Trophoblast cell (in vitro differentiated cells and primary cell): ENCODE measurements around the gene MAN1A1.

Experiments
- DNase-seq, 2 donors: peaks; one replicate each; pipeline ENCODE4 v3.0.0-alpha.2; 2016
- H2AFZ ChIP-seq: 2 replicates; pipeline ENCODE4 v1.6.1; 2013; ENCODE audit warnings: low read length, moderate library complexity, mild to moderate bottlenecking; ENCODE audit not compliant: insufficient read depth, poor library complexity
- H2AK5ac ChIP-seq: 2 replicates; pipeline ENCODE4 v1.6.1; 2013; ENCODE audit warnings: mild to moderate bottlenecking, low read length
- H2BK120ac ChIP-seq: 2 replicates; pipeline ENCODE4 v1.6.1; 2013; ENCODE audit warnings: low read length, mild to moderate bottlenecking, moderate library complexity; ENCODE audit not compliant: insufficient read depth, poor library complexity
- H2BK12ac ChIP-seq: 2 replicates; pipeline ENCODE4 v1.6.1; 2013; ENCODE audit warnings: mild to moderate bottlenecking, low read length, moderate library complexity
- H2BK5ac ChIP-seq: 2 replicates; pipeline ENCODE4 v1.6.1; 2013; ENCODE audit warnings: low read length, low read depth, moderate library complexity, mild to moderate bottlenecking; ENCODE audit not compliant: poor library complexity
- H3K14ac ChIP-seq: 2 replicates; pipeline ENCODE4 v1.6.1; 2013; ENCODE audit warnings: mild to moderate bottlenecking, low read length
- H3K18ac ChIP-seq: 2 replicates; pipeline ENCODE4 v1.6.1; 2013; ENCODE audit warnings: mild to moderate bottlenecking, low read length
- H3K23ac ChIP-seq: 2 replicates; pipeline ENCODE4 v1.6.1; 2013; ENCODE audit warnings: low read length
- H3K27ac ChIP-seq: 2 replicates; pipeline ENCODE4 v1.5.1; 2013; ENCODE audit warnings: low read depth, mild to moderate bottlenecking, inconsistent platforms, low read length, moderate library complexity
- H3K27me3 ChIP-seq: 2 replicates; pipeline ENCODE4 v1.6.1; 2013; ENCODE audit warnings: inconsistent platforms, mild to moderate bottlenecking, low read length, moderate library complexity; ENCODE audit not compliant: insufficient read depth
- H3K36me3 ChIP-seq, 2 experiments: 1 replicate in 1 of 2; 2 replicates in 1 of 2; pipeline ENCODE4 v1.6.1; 2013; ENCODE audit warnings: low read length in 2 of 2, mild to moderate bottlenecking in 2 of 2, moderate library complexity in 1 of 2; ENCODE audit not compliant: insufficient read depth in 2 of 2, control insufficient read depth in 1 of 2
- H3K4ac ChIP-seq: 2 replicates; pipeline ENCODE4 v1.6.1; 2013; ENCODE audit warnings: low read depth, mild to moderate bottlenecking, low read length, moderate library complexity
- H3K4me1 ChIP-seq, 2 experiments: 1 replicate in 1 of 2; 2 replicates in 1 of 2; pipeline ENCODE4 v1.6.1; 2013; ENCODE audit warnings: low read length in 2 of 2, mild to moderate bottlenecking in 2 of 2, moderate library complexity in 1 of 2; ENCODE audit not compliant: insufficient read depth in 2 of 2, control insufficient read depth in 1 of 2
- H3K4me2 ChIP-seq: 2 replicates; pipeline ENCODE4 v1.6.1; 2013; ENCODE audit warnings: inconsistent platforms, mild to moderate bottlenecking, low read length, moderate library complexity
- H3K4me3 ChIP-seq: 2 replicates; pipeline ENCODE4 v1.5.1; 2013; ENCODE audit warnings: mild to moderate bottlenecking, low read depth, low read length, inconsistent platforms
- H3K79me1 ChIP-seq: one replicate; pipeline ENCODE4 v1.6.1; 2013; ENCODE audit warnings: low read length
- H3K79me2 ChIP-seq: 2 replicates; pipeline ENCODE4 v1.6.1; 2013; ENCODE audit warnings: low read length, mild to moderate bottlenecking; ENCODE audit not compliant: control insufficient read depth, insufficient read depth, poor library complexity
- H3K9ac ChIP-seq: 2 replicates; pipeline ENCODE4 v1.6.1; 2013; ENCODE audit warnings: mild to moderate bottlenecking, low read length
- H3K9me3 ChIP-seq: 2 replicates; pipeline ENCODE4 v1.6.1; 2013; ENCODE audit warnings: low read depth, mild to moderate bottlenecking, control low read depth, inconsistent platforms, low read length; ENCODE audit not compliant: insufficient read depth
- H4K12ac ChIP-seq: 2 replicates; pipeline ENCODE4 v1.6.1; 2013; ENCODE audit warnings: low read depth, mild to moderate bottlenecking, low read length, moderate library complexity
- H4K8ac ChIP-seq: 2 replicates; pipeline ENCODE4 v1.6.1; 2013; ENCODE audit warnings: low read depth, mild to moderate bottlenecking, low read length, moderate library complexity
- H4K91ac ChIP-seq: one replicate; pipeline ENCODE4 v1.6.1; 2013; ENCODE audit warnings: low read depth, mild to moderate bottlenecking, low read length, moderate library complexity
- WGBS: extraction: QIAGEN DNeasy Blood & Tissue Kit; methylation state at CpG from one replicate; pipeline ENCODE4 v1.1.7; 2013; ENCODE audit warnings: missing lambda C conversion rate; ENCODE audit not compliant: insufficient read length, insufficient coverage; ENCODE audit errors: extremely low coverage; 5-methylcytosine and 5-hydroxymethylcytosine counted together

The MAN1A1 gene

GRCh38 chr6:119249319-119249718, 100.2 kb downstream of the MAN1A1 start:
- Histone ChIP-seq H3K14ac (no peak overlapping the region), H3K4ac (no peak overlapping the region), H4K8ac (no peak overlapping the region), H3K23ac (no peak overlapping the region), H3K4me1 (no peaks in the 10 kb centered on the region), H4K91ac (no peak overlapping the region), H3K9me3 (no peaks in the 10 kb centered on the region), H3K4me2 (no peak overlapping the region), H3K79me2 (no peaks in the 10 kb centered on the region), H2AFZ (no peak overlapping the region), H4K12ac (no peak overlapping the region), H2BK120ac (no peak overlapping the region), H3K4me3 (no peak overlapping the region), H2BK5ac (no peak overlapping the region), H3K79me1 (no peaks in the 10 kb centered on the region), H3K9ac (no peak overlapping the region), H2AK5ac (no peak overlapping the region), H3K27me3 (no peaks in the 10 kb centered on the region), H3K36me3 (peaks cover 1 to 2% of the 10 kb centered on the region in 2 experiments), H3K27ac (no peak overlapping the region), H3K18ac (no peak overlapping the region), H2BK12ac (no peak overlapping the region)
- WGBS, result no CpG with 5 or more reads among the region's 4 CpGs
- DNase-seq, result no peak

DNA sequence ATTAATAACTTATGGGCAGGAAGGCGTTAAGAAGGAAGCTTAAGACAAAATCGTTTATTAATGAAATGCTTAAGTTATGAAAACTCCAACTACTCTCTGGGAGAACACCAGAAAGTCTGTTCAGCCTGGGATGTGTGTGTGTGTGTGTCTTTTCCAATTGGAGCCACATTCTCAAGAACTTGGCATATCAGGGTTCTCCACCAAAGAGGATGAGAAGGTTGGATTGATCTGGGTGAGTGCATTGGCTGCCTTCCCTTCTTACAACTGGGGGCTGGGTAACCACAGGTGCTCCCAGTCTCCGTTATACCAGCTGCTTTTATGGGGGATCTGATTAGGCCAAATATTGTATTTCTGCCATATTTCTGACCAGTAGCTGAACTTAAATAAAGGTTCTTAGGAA, 102.1 kb downstream of the MAN1A1 start:
- H2BK5ac ChIP-seq, result no peak overlapping the region
- H4K91ac ChIP-seq, result no peak overlapping the region
- no CpG with 5 or more reads among the region's 3 CpGs for WGBS

DNA sequence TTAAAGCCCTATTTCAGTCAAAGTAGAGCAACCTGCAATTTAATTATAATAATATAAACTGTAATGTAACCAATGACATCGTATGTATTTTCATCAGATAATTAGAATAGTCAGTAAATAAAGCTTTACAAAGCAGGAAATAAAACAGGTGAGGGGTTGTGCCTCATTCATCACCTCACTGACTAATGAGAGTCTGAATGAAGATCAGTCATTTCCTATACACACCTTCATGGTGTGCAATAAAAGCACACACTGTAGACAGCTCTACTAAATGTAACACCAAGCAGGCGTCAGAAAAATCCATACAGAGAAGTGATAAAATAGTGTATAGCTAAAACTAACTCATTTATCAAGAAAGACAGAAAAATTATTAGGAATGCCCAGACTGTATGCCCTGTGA, 105.9 kb downstream of the MAN1A1 start:
- Histone ChIP-seq H3K4me1 (peaks cover 0 to 2% of the 10 kb centered on the region in 2 experiments), H3K4ac (no peak overlapping the region), H3K79me2 (no peaks in the 10 kb centered on the region), H2BK12ac (no peak overlapping the region), H3K14ac (no peak overlapping the region), H3K4me2 (no peak overlapping the region), H3K9me3 (no peaks in the 10 kb centered on the region), H3K4me3 (no peak overlapping the region), H3K23ac (no peak overlapping the region), H3K27ac (no peak overlapping the region), H2AFZ (no peak overlapping the region), H3K36me3 (peaks cover 1 to 2% of the 10 kb centered on the region in 2 experiments), H2AK5ac (no peak overlapping the region), H4K12ac (no peak overlapping the region), H3K79me1 (no peaks in the 10 kb centered on the region), H2BK5ac (no peak overlapping the region), H3K27me3 (no peaks in the 10 kb centered on the region), H3K9ac (no peak overlapping the region), H4K91ac (no peak overlapping the region), H2BK120ac (no peak overlapping the region), H4K8ac (no peak overlapping the region), H3K18ac (no peak overlapping the region)
- no CpG with 5 or more reads among the region's 2 CpGs for WGBS
- DNase-seq, result no peak

More for the DNA sequence above, 102.1 kb downstream of the MAN1A1 start:
- H3K36me3 ChIP-seq, result peaks cover 1 to 2% of the 10 kb centered on the region in 2 experiments
- no peak overlapping the region for H4K12ac ChIP-seq
- no peak overlapping the region for H3K4me3 ChIP-seq
- no peak overlapping the region for H3K27ac ChIP-seq
- H2AK5ac ChIP-seq, result no peak overlapping the region
- H3K4ac ChIP-seq, result no peak overlapping the region
- DNase-seq, result no peak
- no peak overlapping the region for H3K9ac ChIP-seq
- no peak overlapping the region for H2AFZ ChIP-seq
- H3K79me2 ChIP-seq, result no peaks in the 10 kb centered on the region
- no peaks in the 10 kb centered on the region for H3K79me1 ChIP-seq
- H3K14ac ChIP-seq, result no peak overlapping the region
- H3K27me3 ChIP-seq, result no peaks in the 10 kb centered on the region
- H4K8ac ChIP-seq, result no peak overlapping the region
- no peak overlapping the region for H3K4me2 ChIP-seq
- no peak overlapping the region for H2BK120ac ChIP-seq
- no peak overlapping the region for H3K18ac ChIP-seq
- H3K23ac ChIP-seq, result no peak overlapping the region
- H2BK12ac ChIP-seq, result no peak overlapping the region
- H3K4me1 ChIP-seq, result no peaks in the 10 kb centered on the region
- H3K9me3 ChIP-seq, result no peaks in the 10 kb centered on the region

DNA sequence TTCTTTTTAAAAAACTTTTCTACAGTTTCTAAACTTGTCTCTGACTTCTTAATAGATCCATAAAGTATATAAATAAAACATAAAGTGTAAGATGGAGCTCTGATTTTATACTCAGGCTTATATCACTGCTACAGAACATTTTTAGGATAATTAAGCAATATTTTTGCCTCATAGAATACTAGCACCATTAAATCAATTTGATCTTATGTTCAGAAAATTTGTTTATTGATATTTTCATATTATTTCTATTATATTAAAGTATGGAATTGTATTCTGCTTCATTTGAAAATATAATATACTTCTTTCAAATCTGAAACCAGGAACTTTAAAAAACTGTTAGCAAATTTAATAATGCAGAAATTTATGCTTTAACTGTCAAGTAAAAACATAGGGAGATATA, 106.5 kb downstream of the MAN1A1 start:
- peaks cover 0 to 2% of the 10 kb centered on the region in 2 experiments for H3K4me1 ChIP-seq
- no peak overlapping the region for H2BK12ac ChIP-seq
- no peak overlapping the region for H2BK120ac ChIP-seq
- no peak overlapping the region for H3K18ac ChIP-seq
- no peak for DNase-seq
- no peak overlapping the region for H2BK5ac ChIP-seq
- H3K4ac ChIP-seq, result no peak overlapping the region
- H4K91ac ChIP-seq, result no peak overlapping the region
- H3K79me2 ChIP-seq, result no peaks in the 10 kb centered on the region
- H4K12ac ChIP-seq, result no peak overlapping the region
- no peak overlapping the region for H3K4me3 ChIP-seq
- no peak overlapping the region for H4K8ac ChIP-seq
- H2AK5ac ChIP-seq, result no peak overlapping the region
- H3K36me3 ChIP-seq, result peaks cover 0 to 1% of the 10 kb centered on the region in 2 experiments
- no peak overlapping the region for H3K23ac ChIP-seq
- H3K4me2 ChIP-seq, result no peak overlapping the region
- H3K14ac ChIP-seq, result no peak overlapping the region
- no peaks in the 10 kb centered on the region for H3K9me3 ChIP-seq
- no peaks in the 10 kb centered on the region for H3K27me3 ChIP-seq
- no peak overlapping the region for H3K9ac ChIP-seq
- H3K79me1 ChIP-seq, result no peaks in the 10 kb centered on the region
- H2AFZ ChIP-seq, result no peak overlapping the region
- H3K27ac ChIP-seq, result no peak overlapping the region
